PFSK-1 (cell line): Measurements from ENCODE around the gene PIP4P1.

Source experiments
- POLR2AphosphoS5 ChIP-seq: IDR thresholded peaks from 2 replicates; pipeline ENCODE4 v1.6.1; 2012; ENCODE audit warnings: low read depth, mild to moderate bottlenecking, control low read depth, low read length, moderate library complexity
- TF ChIP-seq, protein P1 (sequence below), 2 experiments: IDR thresholded peaks; 2 replicates each; pipeline versions ENCODE4 v1.6.1 to v1.8.0; 2011 to 2012; ENCODE audit warnings: low read depth in 2 of 2, low read length in 2 of 2, control low read depth in 1 of 2, inconsistent platforms in 1 of 2, mild to moderate bottlenecking in 1 of 2, moderate library complexity in 1 of 2; ENCODE audit not compliant: insufficient read depth in 1 of 2

DNA sequence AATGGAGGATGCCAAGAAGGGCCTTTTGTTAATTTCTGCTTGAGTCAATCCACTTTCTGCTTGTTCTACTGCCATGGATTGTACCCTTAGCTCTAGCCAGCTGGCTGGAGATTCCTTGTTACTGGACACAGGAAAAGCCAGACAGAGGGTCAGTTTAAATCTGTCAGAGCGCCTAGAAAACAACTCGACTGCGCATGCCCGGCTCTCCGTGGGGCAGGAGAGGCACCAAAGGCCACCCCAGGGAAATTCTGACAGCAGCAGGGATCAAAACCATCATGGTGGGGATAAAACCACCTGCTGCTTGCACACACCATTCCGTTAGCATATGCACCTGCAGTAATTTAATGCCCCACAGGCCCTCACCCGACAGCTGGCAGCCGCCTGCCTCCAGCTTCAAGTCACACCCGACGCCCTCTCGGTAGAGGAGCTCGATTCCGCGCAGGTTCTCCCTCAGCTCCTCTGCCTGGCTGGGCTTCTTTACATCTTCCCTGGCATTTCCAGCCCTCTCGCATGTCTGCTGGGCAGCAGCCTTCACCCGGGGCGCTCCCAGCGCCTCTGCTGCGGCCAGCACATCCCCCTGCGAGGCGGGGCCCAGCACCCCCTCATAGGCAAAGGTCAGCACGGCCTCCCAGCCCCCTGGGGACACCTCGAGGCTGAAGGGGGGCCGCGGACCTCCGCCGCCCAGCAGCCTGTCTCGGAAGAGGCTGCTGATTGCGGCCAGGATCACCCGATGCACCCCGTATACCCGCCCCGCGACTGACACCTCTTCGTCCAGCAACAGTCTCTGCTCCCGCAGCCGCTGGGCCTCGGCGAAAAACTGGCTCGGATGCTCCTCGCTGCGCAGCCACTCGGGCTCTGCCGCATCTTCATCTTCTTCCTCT, 26.3 kb downstream of the PIP4P1 start:
- TF ChIP-seq POLR2AphosphoS5, result no peak
- TF ChIP-seq, protein P1, sequence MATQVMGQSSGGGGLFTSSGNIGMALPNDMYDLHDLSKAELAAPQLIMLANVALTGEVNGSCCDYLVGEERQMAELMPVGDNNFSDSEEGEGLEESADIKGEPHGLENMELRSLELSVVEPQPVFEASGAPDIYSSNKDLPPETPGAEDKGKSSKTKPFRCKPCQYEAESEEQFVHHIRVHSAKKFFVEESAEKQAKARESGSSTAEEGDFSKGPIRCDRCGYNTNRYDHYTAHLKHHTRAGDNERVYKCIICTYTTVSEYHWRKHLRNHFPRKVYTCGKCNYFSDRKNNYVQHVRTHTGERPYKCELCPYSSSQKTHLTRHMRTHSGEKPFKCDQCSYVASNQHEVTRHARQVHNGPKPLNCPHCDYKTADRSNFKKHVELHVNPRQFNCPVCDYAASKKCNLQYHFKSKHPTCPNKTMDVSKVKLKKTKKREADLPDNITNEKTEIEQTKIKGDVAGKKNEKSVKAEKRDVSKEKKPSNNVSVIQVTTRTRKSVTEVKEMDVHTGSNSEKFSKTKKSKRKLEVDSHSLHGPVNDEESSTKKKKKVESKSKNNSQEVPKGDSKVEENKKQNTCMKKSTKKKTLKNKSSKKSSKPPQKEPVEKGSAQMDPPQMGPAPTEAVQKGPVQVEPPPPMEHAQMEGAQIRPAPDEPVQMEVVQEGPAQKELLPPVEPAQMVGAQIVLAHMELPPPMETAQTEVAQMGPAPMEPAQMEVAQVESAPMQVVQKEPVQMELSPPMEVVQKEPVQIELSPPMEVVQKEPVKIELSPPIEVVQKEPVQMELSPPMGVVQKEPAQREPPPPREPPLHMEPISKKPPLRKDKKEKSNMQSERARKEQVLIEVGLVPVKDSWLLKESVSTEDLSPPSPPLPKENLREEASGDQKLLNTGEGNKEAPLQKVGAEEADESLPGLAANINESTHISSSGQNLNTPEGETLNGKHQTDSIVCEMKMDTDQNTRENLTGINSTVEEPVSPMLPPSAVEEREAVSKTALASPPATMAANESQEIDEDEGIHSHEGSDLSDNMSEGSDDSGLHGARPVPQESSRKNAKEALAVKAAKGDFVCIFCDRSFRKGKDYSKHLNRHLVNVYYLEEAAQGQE (IDR thresholded peaks at IDR 0.05; ENCODE audit: insufficient read depth in 1 of 2, low read depth in 2 of 2, low read length in 2 of 2), result no peak
